ENCODE measurements around the gene OPCML.

DNA sequence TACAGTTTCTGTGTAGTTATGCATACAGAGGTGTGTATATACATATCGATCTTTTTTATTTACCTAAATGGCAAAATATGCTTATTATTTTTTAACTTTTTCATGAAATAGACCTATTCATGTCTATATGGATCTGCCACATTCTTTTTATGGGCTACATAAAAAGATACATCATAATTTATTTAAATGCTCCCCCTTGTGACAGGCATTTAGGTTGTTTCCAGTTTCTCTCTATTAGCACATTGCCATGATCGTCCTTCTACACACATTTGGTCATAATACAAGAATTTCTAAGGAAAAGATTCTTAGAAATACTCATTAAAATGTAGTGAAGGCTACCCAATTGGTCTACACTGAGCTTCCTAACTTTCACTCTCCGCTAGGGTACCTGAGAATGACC lies 1067.4 kb downstream of the OPCML start:
- TF ChIP-seq, protein P1, sequence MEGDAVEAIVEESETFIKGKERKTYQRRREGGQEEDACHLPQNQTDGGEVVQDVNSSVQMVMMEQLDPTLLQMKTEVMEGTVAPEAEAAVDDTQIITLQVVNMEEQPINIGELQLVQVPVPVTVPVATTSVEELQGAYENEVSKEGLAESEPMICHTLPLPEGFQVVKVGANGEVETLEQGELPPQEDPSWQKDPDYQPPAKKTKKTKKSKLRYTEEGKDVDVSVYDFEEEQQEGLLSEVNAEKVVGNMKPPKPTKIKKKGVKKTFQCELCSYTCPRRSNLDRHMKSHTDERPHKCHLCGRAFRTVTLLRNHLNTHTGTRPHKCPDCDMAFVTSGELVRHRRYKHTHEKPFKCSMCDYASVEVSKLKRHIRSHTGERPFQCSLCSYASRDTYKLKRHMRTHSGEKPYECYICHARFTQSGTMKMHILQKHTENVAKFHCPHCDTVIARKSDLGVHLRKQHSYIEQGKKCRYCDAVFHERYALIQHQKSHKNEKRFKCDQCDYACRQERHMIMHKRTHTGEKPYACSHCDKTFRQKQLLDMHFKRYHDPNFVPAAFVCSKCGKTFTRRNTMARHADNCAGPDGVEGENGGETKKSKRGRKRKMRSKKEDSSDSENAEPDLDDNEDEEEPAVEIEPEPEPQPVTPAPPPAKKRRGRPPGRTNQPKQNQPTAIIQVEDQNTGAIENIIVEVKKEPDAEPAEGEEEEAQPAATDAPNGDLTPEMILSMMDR (conservative IDR thresholded peaks at IDR 0.05; ENCODE audit: low read depth, low read length): 0 out of 2 replicates have a peak, but pooled peaks have one; percentile 13
- TF ChIP-seq EZH2 (IDR thresholded peaks at IDR 0.05; ENCODE audit: borderline replicate concordance, low read depth, low read length, poor library complexity, severe bottlenecking): no peak

All from A673 (cell line).